ENCODE measurements around the gene KIF2A. TPM values are rescaled to one million over a fixed set of nuclear protein-coding genes. Genes with fewer than 3 reads are reported as not detected.

Gene KIF2A
- total and polyA plus RNA-seq, 2 of the 13 experiments (the other 11 are each of a cell fraction or from before 2014, with no cell fraction given) = 8.5 to 19.2 TPM

- in situ Hi-C loops (cut with HindIII; ENCODE audit: extremely low pct_ligation_motif_present, low pct_unique_long_range_greater_than_20kb) = no loop called here
- TF ChIP-seq SP5 (CRISPR knock-in tag; IDR thresholded peaks at IDR 0.05; ENCODE audit: borderline replicate concordance, low read depth) (no peak), MXI1 (IDR thresholded peaks at IDR 0.05; ENCODE audit: borderline replicate concordance, low read depth, low read length) (no peak), SP140L (CRISPR knock-in tag; IDR thresholded peaks at IDR 0.05; ENCODE audit: borderline replicate concordance) (no peak), ZNF607 (CRISPR knock-in tag; IDR thresholded peaks at IDR 0.05; ENCODE audit: borderline replicate concordance) (no peak), CTCF (CRISPR knock-in tag; IDR thresholded peaks at IDR 0.05) (no peak), ETV5 (CRISPR knock-in tag; IDR thresholded peaks at IDR 0.05; ENCODE audit: borderline replicate concordance) (no peak), ZFP37 (CRISPR knock-in tag; IDR thresholded peaks at IDR 0.05; ENCODE audit: borderline replicate concordance) (no peak), ZSCAN31 (CRISPR knock-in tag; IDR thresholded peaks at IDR 0.05; ENCODE audit: low read depth) (no peak), ZNF281 (CRISPR knock-in tag; IDR thresholded peaks at IDR 0.05; ENCODE audit: borderline replicate concordance) (no peak), EZH2 (conservative IDR thresholded peaks at IDR 0.05; ENCODE audit: low read depth, low read length) (no peak), AHR (CRISPR knock-in tag; IDR thresholded peaks at IDR 0.05) (no peak), IRF2 (CRISPR knock-in tag; IDR thresholded peaks at IDR 0.05) (no peak), ZNF652 (CRISPR knock-in tag; IDR thresholded peaks at IDR 0.05; ENCODE audit: borderline replicate concordance, low read depth) (no peak)
- ChIA-PET CTCF (ENCODE audit: low intra/inter-chr PET ratio, low total read pairs) (no interaction called here), POLR2A (no interaction called here)
- Histone ChIP-seq H3K9ac (ENCODE audit: insufficient read depth, low read depth, low read length) (no peak overlapping the region), H3K4me2 (ENCODE audit: low read depth, low read length) (no peak overlapping the region), H4K20me1 (ENCODE audit: insufficient read depth, low read length) (no peaks in the 10 kb centered on the region), H3K9me3 (ENCODE audit: low read length) (no peaks in the 10 kb centered on the region), H3K36me3 (replicated peaks in 1 of 2; ENCODE audit: control insufficient read depth in 1 of 2, insufficient read depth in 2 of 2, low read length in 2 of 2) (no peaks in the 10 kb centered on the region), H3K27me3 (ENCODE audit: control insufficient read depth in 1 of 2, insufficient read depth in 2 of 2, low read length in 2 of 2) (0 out of 5 replicates have a peak, but pooled peaks cover 0 to 3% of the 10 kb centered on the region in 2 experiments), H3K27ac (ENCODE audit: extremely low read length, insufficient read depth, low read length) (no peak overlapping the region), H3K4me3 (replicated peaks in 1 of 3; ENCODE audit: insufficient read depth in 1 of 3, low read depth in 2 of 3, low read length in 3 of 3) (no peak overlapping the region), H3K79me2 (ENCODE audit: insufficient read depth, low read length) (no peaks in the 10 kb centered on the region), H3K4me1 (ENCODE audit: insufficient read depth, low read length) (no peaks in the 10 kb centered on the region), H2AFZ (ENCODE audit: low read length) (no peak overlapping the region)
- 41% methylated on average over 4 of the region's 4 CpGs for WGBS (ENCODE audit: low lambda C conversion rate)
- DNase-seq (ENCODE audit: low spot score) (no peak), FAIRE-seq (no peak), ATAC-seq (no peak)
- intact Hi-C loops (cut with micrococcal nuclease; ENCODE audit: unreplicated experiment) = no loop called here
- no TSS peak for BruUV-seq (replicated peaks)
These were observed 6.9 kb upstream of the KIF2A start for GRCh38 chr5:62299101-62299500.
